Epithelial cell of esophagus (primary cell): Measurements from ENCODE around the gene SLC8A1.

Experiments
- DNase-seq: peaks from one replicate; pipeline ENCODE4 v3.0.0; 2010; ENCODE audit warnings: low read depth
- H3K4me3 ChIP-seq: 2 replicates; pipeline ENCODE4 v1.5.1; 2011; ENCODE audit warnings: mild to moderate bottlenecking, low read length, control low read depth
- CTCF ChIP-seq: IDR thresholded peaks from 2 replicates; pipeline ENCODE4 v1.5.1; 2011; ENCODE audit warnings: low read depth, mild to moderate bottlenecking, low read length, control low read depth, inconsistent platforms; ENCODE audit not compliant: insufficient read depth; ENCODE audit errors: missing control alignments

Gene SLC8A1

GRCh38 chr2:40476436-40476835 lies 24.5 kb upstream of the SLC8A1 start:
- no peak for TF ChIP-seq CTCF
- DNase-seq: no peak
- no peak overlapping the region for H3K4me3 ChIP-seq

- no peak for DNase-seq
These were observed 22.4 kb upstream of the SLC8A1 start for GRCh38 chr2:40474306-40474705.

DNA sequence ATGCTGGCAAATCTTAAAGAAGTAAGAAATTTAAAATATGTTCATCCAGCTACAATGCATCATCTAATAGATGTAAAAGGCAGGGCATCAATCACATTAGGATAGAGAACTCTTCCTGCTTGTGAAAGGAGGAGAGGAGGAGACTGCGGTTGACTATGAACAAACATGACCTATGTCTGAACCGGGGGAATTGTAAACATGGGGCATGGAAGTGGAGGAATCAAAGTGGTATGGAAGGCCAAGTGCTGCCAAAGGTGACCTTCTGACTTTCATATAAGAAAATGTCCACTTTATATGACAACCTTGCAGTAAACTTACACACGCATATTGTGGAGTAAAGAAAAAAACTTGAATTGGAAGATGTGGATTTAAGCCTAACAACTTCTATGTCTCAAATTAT lies 20.0 kb upstream of the SLC8A1 start:
- no peak overlapping the region for H3K4me3 ChIP-seq

More at GRCh38 chr2:40474306-40474705, 22.4 kb upstream of the SLC8A1 start:
- TF ChIP-seq CTCF: no peak
- no peak overlapping the region for H3K4me3 ChIP-seq

GRCh38 chr2:40470822-40471813 lies 19.2 kb upstream of the SLC8A1 start:
- DNase-seq: peak; percentile 17

More for the DNA sequence above, 20.0 kb upstream of the SLC8A1 start:
- TF ChIP-seq CTCF: no peak
- no peak for DNase-seq

GRCh38 chr2:40466935-40467572 lies 15.2 kb upstream of the SLC8A1 start:
- TF ChIP-seq CTCF: no peak
- DNase-seq: no peak
- H3K4me3 ChIP-seq: no peak overlapping the region

More at GRCh38 chr2:40470822-40471813, 19.2 kb upstream of the SLC8A1 start:
- no peak for TF ChIP-seq CTCF
- H3K4me3 ChIP-seq: no peak overlapping the region

- DNase-seq: no peak
These were observed 14.5 kb upstream of the SLC8A1 start for GRCh38 chr2:40466332-40466906.

More at GRCh38 chr2:40466332-40466906, 14.5 kb upstream of the SLC8A1 start:
- TF ChIP-seq CTCF: no peak
- no peak overlapping the region for H3K4me3 ChIP-seq
